Measurements from ENCODE around the gene ADGRF1. TPM values are rescaled to one million over a fixed set of nuclear protein-coding genes. Genes with fewer than 3 reads are reported as not detected.

The ADGRF1 gene
- total RNA-seq, 2 donors from 2014 or later: 1.7 to 2.0 TPM

GRCh38 chr6:47007657-47008396, 34.3 kb downstream of the ADGRF1 start:
- Histone ChIP-seq H3K27ac (no peak overlapping the region), H3K27me3 (no peaks in the 10 kb centered on the region), H3K9me3 (no peaks in the 10 kb centered on the region), H3K36me3 (no peaks in the 10 kb centered on the region), H3K9ac (ENCODE audit: low read depth in 2 of 2, low read length in 2 of 2) (no peak overlapping the region), H3K4me3 (no peak overlapping the region), H3K4me1 (no peaks in the 10 kb centered on the region)
- DNase-seq: no peak
- intact Hi-C loops (cut with DNase I): no loop called here
- TF ChIP-seq CTCF (IDR thresholded peaks at IDR 0.05): no peak

- H3K27me3 ChIP-seq: no peaks in the 10 kb centered on the region
- no peak overlapping the region for H3K4me3 ChIP-seq
- H3K36me3 ChIP-seq: no peaks in the 10 kb centered on the region
- H3K27ac ChIP-seq: no peak overlapping the region
- no peak for TF ChIP-seq CTCF (IDR thresholded peaks at IDR 0.05)
- no peak overlapping the region for H3K9ac ChIP-seq (ENCODE audit: low read depth in 2 of 2, low read length in 2 of 2)
- intact Hi-C loops (cut with DNase I): no loop called here
- no peak for DNase-seq
- H3K4me1 ChIP-seq: no peaks in the 10 kb centered on the region
- H3K9me3 ChIP-seq: no peaks in the 10 kb centered on the region
These were observed 36.6 kb downstream of the ADGRF1 start for GRCh38 chr6:47005486-47005885.

GRCh38 chr6:47004463-47004862, 37.7 kb downstream of the ADGRF1 start:
- no peaks in the 10 kb centered on the region for H3K4me1 ChIP-seq
- no peak for DNase-seq
- H3K27ac ChIP-seq: no peak overlapping the region

GRCh38 chr6:47000842-47001241, 41.3 kb downstream of the ADGRF1 start:
- no peak overlapping the region for H3K9ac ChIP-seq (ENCODE audit: low read depth in 2 of 2, low read length in 2 of 2)
- H3K27ac ChIP-seq: no peak overlapping the region
- intact Hi-C loops (cut with DNase I): no loop called here
- H3K4me3 ChIP-seq: no peak overlapping the region
- TF ChIP-seq CTCF (IDR thresholded peaks at IDR 0.05): no peak
- no peaks in the 10 kb centered on the region for H3K27me3 ChIP-seq
- no peaks in the 10 kb centered on the region for H3K36me3 ChIP-seq
- H3K9me3 ChIP-seq: no peaks in the 10 kb centered on the region
- H3K4me1 ChIP-seq: no peaks in the 10 kb centered on the region
- DNase-seq: no peak

More at GRCh38 chr6:47004463-47004862, 37.7 kb downstream of the ADGRF1 start:
- no peaks in the 10 kb centered on the region for H3K27me3 ChIP-seq
- H3K9ac ChIP-seq (ENCODE audit: low read depth in 2 of 2, low read length in 2 of 2): no peak overlapping the region
- intact Hi-C loops (cut with DNase I): no loop called here
- H3K4me3 ChIP-seq: no peak overlapping the region
- TF ChIP-seq CTCF (IDR thresholded peaks at IDR 0.05): no peak
- H3K36me3 ChIP-seq: no peaks in the 10 kb centered on the region
- H3K9me3 ChIP-seq: no peaks in the 10 kb centered on the region

GRCh38 chr6:46998436-46999017, 43.6 kb downstream of the ADGRF1 start:
- intact Hi-C loops (cut with DNase I): loop anchor here (10.0 kb wide), 2 partner anchors 46 to 574 kb away; partner anchors contain the start of gene ADGRF1
- no peaks in the 10 kb centered on the region for H3K4me1 ChIP-seq

More at GRCh38 chr6:46998436-46999017, 43.6 kb downstream of the ADGRF1 start:
- H3K4me3 ChIP-seq: no peak overlapping the region
- H3K27ac ChIP-seq: no peak overlapping the region
- no peaks in the 10 kb centered on the region for H3K9me3 ChIP-seq
- no peaks in the 10 kb centered on the region for H3K36me3 ChIP-seq
- no peak for DNase-seq
- H3K9ac ChIP-seq (ENCODE audit: low read depth in 2 of 2, low read length in 2 of 2): no peak overlapping the region
- TF ChIP-seq CTCF (IDR thresholded peaks at IDR 0.05): no peak
- no peaks in the 10 kb centered on the region for H3K27me3 ChIP-seq

Measured in colonic mucosa (tissue), 4 donors.